A549 treated with dexamethasone at 1 μM for 4 hours (cell line): ENCODE measurements around the gene NSRP1. TPM values are rescaled to one million over a fixed set of nuclear protein-coding genes. Genes with fewer than 3 reads are reported as not detected.

Experiments used
- total RNA-seq: library from RNA; stranded (reverse); fragments of 200-300 nt; extraction: Qiagen RNA extraction; gene quantifications from 5 replicates; pipeline ENCODE4 v1.2.3, GENCODE V29; 2022

The NSRP1 gene
- total RNA-seq: 30.1 to 35.8 TPM (median 32.1 TPM) in 5 replicates

DNA sequence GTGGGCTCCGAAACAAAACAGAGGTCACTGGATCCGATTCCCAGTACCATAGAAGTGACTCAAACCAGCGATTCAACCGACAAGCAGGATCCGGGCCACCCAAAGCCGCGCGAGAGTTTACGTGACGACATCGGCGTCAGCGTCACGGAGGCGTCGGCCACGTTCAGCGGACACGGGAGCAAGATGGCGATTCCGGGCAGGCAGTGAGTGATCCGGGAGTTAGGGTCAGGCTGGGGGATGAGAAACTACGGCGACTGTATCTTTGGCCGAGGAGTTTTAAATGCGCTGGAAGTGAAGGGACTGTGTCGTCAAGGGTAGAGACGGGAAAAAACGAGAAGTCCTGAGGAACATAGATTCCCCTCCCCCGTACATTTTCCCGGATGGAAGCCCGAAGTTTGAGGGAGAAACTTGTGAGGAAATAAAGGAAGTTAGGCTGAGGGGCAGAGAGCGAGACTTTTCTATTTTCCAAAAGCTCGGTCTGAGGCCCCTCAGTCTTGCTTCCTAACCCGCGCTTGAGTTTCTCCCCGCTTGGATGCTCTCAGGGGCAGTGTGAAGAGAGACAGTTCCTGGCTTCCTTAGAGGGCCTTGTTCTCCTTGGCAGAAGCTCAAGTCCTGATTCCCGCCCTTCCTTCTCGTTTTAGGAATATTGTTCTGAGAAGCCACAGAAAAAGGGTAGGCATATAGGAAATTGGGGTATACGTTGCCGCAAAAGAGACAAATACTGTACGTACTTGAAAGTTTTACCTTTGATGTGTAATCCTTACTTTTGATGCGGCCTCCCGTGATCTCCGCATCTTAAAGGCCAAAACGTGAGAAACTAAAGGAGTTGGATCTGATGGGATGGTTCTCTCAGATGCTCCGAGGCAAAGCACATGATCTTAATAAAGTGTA lies at the start of gene NSRP1:
TSS of gene NSRP1 (plus strand) at position 156 of the 891 bp plus-strand sequence. CDS start at position 184, 28 bp downstream.

DNA sequence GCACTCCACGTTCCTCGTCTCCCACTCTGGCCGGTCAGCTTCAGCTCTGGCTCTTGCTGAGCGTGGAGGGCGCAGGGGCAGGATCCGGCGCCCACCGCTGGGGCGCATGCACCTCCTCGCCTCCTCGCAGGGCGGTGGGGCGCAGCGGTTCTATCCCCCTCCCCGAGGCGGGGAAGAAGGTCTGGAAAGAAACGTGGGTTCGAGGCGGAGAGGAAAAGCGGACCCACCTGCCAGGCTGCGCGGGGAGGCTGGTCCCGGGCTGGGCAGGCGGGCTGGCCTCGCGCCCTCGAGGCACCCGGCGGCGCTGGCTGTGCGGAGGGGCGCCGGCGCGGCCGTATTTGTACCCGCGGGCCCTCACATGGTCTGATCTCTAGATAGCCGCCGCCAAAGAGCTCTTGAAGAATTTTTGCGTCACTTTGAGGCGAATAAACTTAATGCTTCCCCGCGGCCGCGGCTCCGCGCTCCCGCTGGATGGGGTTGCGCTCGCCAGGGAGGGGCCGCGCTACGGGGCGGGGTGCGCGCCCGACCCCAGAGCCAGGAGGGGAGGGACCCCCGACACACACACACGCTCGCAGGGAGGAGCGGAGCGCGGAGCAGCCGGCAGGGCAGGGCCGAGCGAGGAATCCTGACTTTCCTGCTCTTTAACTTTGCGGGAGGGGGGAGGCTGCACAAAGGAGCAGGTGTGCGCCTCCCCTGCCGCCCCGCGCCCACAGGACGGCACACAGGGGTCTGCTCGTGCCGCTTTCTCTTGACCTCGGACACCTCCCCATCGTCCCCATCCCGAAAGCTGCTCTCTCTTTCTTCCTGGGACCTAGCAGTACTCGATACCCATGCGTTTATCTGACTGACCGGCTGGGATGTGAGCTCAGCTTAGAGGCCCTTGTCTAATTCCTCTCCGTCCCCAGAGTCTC lies 119.0 kb downstream of the NSRP1 start, which contains the start of gene SLC6A4:
TSS of gene SLC6A4 (minus strand) at position 312 of the 911 bp plus-strand sequence. CDS start 13,739 bp downstream, outside the sequence.

Other genes with a start within 250 kb of the NSRP1 start
- 23.3 to 35.7 TPM (median 30.8 TPM) in 5 replicates for gene SSH2, start 186.6 kb upstream of the NSRP1 start, total RNA-seq
- gene EFCAB5, start 175.2 kb upstream of the NSRP1 start, total RNA-seq: 0.14 to 0.37 TPM (median 0.28 TPM) in 5 replicates
- 0.06 to 0.12 TPM in 2 of 5 replicates, not detected in the others for gene SLC6A4, start 118.9 kb downstream of the NSRP1 start, total RNA-seq
- gene BLMH, start 175.1 kb downstream of the NSRP1 start, total RNA-seq: 39.0 to 45.0 TPM (median 43.3 TPM) in 5 replicates
- gene TMIGD1, start 217.2 kb downstream of the NSRP1 start, total RNA-seq: not detected in 5 replicates